Measurements from ENCODE around the gene RIC3.

DNA sequence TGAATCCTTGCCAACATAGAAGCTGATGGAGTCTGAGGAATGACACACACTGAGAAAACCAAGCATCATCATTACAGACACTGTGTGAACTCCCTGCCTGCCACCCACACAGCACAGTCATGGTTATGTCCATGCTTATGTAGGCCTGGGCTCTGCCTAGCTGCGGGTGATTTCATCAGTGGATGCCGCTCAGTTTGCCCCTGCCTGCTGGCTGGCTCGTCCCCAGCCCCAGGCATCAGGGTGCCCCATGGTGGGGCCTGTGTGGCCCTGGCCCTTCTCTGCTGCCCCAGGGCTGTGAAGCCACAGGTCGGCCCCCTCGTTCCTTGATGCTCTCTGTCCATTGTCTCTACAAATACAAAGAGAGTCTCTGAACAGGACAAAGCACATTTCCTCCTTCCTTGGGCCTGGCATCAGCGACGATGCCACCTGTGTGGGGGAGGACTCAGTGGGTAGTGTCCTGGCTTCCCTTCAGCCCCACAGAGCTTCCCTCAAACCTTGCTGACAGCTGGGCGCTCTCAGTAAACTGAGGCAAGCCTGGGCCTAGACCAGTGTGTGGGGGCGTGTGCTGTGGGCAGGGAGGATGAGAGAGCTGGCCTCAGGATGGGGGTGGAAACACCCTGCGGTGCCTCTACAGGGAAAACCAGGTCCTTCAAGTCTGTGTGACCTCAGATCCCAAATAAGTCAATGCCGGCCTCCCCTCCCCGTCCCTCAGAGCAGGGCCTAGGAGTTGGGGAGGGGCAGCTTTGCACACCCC, 107.8 kb downstream of the RIC3 start:
- TF ChIP-seq, protein P1, sequence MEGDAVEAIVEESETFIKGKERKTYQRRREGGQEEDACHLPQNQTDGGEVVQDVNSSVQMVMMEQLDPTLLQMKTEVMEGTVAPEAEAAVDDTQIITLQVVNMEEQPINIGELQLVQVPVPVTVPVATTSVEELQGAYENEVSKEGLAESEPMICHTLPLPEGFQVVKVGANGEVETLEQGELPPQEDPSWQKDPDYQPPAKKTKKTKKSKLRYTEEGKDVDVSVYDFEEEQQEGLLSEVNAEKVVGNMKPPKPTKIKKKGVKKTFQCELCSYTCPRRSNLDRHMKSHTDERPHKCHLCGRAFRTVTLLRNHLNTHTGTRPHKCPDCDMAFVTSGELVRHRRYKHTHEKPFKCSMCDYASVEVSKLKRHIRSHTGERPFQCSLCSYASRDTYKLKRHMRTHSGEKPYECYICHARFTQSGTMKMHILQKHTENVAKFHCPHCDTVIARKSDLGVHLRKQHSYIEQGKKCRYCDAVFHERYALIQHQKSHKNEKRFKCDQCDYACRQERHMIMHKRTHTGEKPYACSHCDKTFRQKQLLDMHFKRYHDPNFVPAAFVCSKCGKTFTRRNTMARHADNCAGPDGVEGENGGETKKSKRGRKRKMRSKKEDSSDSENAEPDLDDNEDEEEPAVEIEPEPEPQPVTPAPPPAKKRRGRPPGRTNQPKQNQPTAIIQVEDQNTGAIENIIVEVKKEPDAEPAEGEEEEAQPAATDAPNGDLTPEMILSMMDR (IDR thresholded peaks at IDR 0.05 in 4 of 5, conservative IDR thresholded peaks at IDR 0.05 in 1 of 5), result no peak
- no peak for TF ChIP-seq POLR2A (IDR thresholded peaks at IDR 0.05)

Data from gastrocnemius medialis (tissue), 4 donors.